H1 (cell line): ENCODE results near the gene PET100. TPM values are rescaled to one million over a fixed set of nuclear protein-coding genes. Genes with fewer than 3 reads are reported as not detected.

ENCODE experiments used
- GABPA ChIP-seq: IDR thresholded peaks from 2 replicates; pipeline ENCODE4 v1.6.1; 2011; ENCODE audit warnings: mild to moderate bottlenecking, low read length, moderate library complexity, borderline replicate concordance; ENCODE audit not compliant: insufficient read depth
- POU5F1 ChIP-seq: IDR thresholded peaks from 2 replicates; pipeline ENCODE4 v1.6.1; 2011; ENCODE audit warnings: low read depth, mild to moderate bottlenecking, low read length, moderate library complexity
- SRF ChIP-seq: IDR thresholded peaks from 2 replicates; pipeline ENCODE4 v1.6.1; 2011; ENCODE audit warnings: mild to moderate bottlenecking, low read depth, low read length, moderate library complexity
- polyA plus RNA-seq, 7 experiments: library from polyadenylated mRNA; depleted of rRNA in 3 of 7; stranded (reverse) in 5 of 7; unstranded in 2 of 7; fragments of >200 nt in 5 of 7; fragments of 200-250 nt in 2 of 7; gene quantifications; 1 replicate in 5 of 7; 2 replicates in 1 of 7; 4 replicates in 1 of 7; pipeline versions ENCODE4 v1.2.1 to v1.2.3, GENCODE V29; 2011 to 2013; ENCODE audit warnings: missing spikeins in 2 of 7, mixed read lengths in 2 of 7
- total RNA-seq: library from RNA; stranded (reverse); fragmentation: NEBNext Ultra II Directional; extraction: Animal tissue kit (Norgen Biotek cat#: 25700); gene quantifications from 2 replicates; pipeline ENCODE4 v1.2.1, GENCODE V29; 2021
- TF ChIP-seq, protein P1 (sequence below): IDR thresholded peaks from 2 replicates; pipeline ENCODE4 v1.6.1; 2012; ENCODE audit warnings: inconsistent platforms

PET100 gene
- total and polyA plus RNA-seq, 2 of the 8 experiments (the other 6 are each of a cell fraction or from before 2014, with no cell fraction given), result 80.8 to 105 TPM

DNA sequence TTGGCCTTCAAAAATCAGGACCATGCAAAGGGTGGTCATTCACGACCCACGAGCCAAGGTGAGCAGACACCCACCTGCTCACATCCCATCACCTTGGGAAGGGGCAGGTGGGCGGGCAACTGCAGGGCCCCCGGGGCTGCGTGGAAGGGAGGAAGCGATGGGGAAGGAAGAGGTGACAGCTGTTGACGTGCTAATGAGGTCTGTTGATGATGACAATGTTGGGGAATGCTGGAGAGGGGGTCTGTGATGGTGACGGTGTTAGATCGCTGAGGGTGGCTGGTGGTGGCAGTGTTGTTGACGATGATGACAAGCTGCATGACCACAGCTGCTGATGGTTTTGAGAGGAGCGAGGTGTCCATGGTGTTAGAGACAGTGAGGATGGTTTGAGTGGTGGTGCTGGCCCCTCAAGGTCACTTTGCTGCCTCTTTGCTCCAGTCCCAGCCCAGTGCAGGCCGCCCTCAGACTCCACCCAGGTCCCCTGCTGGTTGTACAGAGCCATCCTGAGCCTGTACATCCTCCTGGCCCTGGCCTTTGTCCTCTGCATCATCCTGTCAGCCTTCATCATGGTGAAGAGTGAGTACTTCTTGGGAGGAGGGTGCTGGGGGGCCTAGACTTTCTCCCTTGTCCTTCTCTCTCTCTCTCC lies 48.2 kb downstream of the PET100 start (continued):
- TF ChIP-seq GABPA (no peak), SRF (no peak), POU5F1 (no peak)
- TF ChIP-seq, protein P1, sequence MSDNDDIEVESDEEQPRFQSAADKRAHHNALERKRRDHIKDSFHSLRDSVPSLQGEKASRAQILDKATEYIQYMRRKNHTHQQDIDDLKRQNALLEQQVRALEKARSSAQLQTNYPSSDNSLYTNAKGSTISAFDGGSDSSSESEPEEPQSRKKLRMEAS, result no peak
